GM12801 (cell line): Measurements from ENCODE around the gene FDX2.

ENCODE experiments used
- TF ChIP-seq, protein P1 (sequence below): IDR thresholded peaks from one replicate; pipeline ENCODE4 v1.5.1; 2011; ENCODE audit warnings: control low read depth; ENCODE audit not compliant: insufficient read length; ENCODE audit errors: extremely low read depth

The FDX2 gene

DNA sequence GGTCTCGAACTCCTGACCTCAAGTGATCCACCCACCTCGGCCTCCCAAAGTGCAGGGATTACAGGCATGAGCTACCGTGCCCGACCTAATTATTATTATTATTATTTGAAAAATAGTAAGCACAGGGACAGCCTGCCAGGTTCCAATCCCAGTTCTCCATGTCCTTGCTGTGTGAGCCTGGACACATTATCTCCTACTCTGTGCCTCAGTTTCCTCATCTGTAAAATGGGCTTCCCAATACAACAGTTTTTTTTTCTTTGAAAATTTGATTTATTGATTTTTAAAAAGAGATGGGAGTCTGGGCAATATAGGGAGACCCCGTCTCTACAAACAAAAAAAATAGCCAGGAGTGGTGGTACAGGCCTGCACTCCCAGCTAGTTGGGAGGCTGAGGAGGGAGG lies 9.5 kb downstream of the FDX2 start:
- TF ChIP-seq, protein P1, sequence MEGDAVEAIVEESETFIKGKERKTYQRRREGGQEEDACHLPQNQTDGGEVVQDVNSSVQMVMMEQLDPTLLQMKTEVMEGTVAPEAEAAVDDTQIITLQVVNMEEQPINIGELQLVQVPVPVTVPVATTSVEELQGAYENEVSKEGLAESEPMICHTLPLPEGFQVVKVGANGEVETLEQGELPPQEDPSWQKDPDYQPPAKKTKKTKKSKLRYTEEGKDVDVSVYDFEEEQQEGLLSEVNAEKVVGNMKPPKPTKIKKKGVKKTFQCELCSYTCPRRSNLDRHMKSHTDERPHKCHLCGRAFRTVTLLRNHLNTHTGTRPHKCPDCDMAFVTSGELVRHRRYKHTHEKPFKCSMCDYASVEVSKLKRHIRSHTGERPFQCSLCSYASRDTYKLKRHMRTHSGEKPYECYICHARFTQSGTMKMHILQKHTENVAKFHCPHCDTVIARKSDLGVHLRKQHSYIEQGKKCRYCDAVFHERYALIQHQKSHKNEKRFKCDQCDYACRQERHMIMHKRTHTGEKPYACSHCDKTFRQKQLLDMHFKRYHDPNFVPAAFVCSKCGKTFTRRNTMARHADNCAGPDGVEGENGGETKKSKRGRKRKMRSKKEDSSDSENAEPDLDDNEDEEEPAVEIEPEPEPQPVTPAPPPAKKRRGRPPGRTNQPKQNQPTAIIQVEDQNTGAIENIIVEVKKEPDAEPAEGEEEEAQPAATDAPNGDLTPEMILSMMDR = no peak

DNA sequence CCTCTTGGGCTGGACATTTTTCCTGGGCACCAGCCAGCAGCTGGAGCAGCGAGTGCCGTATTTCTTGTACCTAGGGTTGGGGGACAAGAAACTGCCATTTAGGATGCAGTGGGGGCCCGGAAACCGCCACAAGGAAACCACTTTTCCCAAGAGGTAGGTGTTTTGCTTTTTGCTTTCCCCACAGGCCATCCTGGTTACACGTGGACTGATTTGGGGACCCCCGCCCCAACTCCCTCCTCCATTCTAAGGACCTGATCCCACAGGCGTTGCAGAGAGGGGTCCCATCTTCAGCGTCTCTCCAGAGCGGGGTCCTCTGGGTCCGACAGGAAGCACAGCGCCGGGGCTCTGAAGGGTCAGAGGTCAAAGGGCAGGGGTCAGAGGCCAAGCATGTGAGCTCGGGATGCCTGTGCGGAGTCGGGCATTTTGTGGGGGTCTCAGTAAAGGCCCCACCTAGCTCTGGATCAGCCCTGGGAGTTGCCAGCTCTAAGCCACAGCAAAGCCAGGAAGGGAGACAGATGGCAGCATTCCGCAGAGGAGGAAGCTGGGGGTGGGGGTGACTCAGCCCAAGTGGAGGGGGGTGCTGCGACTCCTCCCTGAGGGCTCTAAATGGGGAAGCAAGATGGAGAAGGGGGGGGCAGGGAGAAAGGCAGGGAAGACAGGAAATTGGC lies 10.5 kb downstream of the FDX2 start:
- TF ChIP-seq, protein P1 = no peak

DNA sequence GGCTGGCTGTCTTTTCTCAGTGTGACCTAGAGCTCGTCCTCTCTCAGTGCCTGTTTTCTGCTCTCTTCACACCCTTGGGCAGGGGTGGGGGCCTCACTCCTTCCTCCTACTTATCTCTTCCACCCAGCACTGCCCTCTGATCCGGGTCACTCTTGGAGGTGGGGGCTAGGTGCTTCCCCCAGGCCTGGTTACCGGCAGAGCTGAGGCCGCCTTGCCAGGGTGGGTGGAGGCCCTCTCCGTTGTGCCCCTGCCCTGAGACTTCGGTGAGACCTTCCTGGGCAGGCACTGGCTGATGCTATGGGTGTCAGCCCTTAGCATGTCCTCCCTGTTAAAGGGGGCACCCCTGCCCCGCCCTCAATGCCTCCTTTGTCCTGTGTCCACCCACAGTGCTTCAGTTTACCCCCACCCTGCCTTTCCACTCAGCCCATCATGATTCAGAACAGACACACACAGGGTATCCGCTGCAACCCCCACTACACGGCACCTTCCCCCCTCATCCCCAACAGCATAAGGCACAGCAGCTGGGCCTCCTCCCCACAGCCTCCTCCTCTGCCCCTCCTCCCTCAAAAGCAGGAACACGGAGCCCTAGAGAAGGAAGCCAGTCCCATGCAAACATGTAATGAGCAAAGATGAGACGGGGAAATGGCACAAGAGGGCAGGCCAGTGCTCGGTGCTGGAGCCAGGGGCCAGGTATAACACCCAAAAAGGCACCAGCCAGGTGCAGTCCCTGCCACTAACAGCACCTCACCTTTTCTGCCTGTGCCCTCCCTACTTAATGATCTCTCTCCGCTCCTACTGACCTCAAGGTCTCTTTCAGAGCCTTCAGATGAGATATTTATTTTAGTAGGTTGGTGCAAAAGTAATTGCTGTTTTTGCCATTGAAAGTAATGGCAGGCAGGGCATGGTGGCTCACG lies 16.0 kb downstream of the FDX2 start:
- TF ChIP-seq, protein P1 = no peak

DNA sequence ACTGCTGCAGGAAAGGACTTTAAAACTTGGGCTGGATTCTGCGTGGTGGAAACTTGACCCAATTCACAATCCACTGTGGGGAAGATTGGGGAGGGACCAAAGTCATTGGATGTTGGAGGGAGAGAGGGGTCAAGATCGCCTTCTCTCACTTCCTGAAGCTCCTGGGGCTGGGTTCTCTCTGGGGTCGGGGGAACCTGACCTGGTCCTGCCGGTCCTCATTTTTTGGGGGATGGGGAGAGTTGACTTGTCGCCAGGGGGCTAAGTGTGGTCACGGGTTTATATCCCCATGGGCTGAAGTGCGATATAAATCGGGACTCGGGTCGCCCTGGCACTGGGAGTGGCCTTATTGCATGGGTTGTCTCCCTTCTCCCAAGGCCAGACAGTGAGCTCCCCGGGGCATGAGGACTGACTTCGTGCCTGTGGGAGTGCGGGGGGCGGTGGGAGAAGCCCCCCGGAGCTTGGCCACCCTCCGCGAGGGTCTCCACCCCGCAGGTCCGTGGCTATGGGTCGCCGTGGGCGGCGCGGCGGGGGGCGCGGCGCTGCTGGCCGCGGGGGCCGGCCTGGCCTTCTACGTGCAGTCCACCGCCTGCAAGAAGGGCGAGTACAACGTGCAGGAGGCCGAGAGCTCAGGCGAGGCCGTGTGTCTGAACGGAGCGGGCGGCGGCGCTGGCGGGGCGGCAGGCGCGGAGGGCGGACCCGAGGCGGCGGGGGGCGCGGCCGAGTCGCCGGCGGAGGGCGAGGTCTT lies 19.8 kb downstream of the FDX2 start:
- TF ChIP-seq, protein P1 = no peak

DNA sequence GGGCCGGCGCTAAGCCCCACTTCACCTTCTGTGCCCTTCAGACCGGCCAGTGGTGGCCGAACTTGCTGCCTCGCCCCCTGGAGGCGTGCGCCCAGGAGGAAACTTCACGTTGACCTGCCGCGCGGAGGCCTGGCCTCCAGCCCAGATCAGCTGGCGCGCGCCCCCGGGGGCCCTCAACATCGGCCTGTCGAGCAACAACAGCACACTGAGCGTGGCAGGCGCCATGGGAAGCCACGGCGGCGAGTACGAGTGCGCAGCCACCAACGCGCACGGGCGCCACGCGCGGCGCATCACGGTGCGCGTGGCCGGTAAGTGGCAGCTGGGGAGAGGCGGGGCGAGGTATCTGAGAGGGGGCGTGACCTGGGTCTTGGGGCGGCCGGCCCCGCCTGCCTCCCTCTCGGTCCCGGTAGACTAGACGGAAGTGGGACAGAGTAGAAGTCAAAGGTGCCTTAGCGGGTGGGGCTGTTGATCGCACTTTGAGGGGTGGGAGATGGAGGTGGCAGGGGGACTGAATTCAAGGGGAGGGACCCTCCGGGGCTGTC lies 20.4 kb downstream of the FDX2 start:
- TF ChIP-seq, protein P1 = no peak

DNA sequence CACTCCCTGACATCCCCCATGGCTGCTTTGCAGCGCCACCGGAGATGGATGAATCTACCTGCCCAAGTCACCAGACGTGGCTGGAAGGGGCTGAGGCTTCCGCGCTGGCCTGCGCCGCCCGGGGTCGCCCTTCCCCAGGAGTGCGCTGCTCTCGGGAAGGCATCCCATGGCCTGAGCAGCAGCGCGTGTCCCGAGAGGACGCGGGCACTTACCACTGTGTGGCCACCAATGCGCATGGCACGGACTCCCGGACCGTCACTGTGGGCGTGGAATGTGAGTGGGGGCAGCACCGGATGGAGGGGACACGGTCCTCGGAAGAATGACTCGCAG lies 21.5 kb downstream of the FDX2 start:
- TF ChIP-seq, protein P1 = no peak
